MM.1S (cell line): ENCODE results near the gene CNKSR3.

ENCODE experiments used
- DNase-seq: peaks from one replicate; pipeline ENCODE4 v3.0.0-alpha.2; 2015
- H2AFZ ChIP-seq: fragments of 300-600 bp; sonication (generic); 2 replicates; pipeline ENCODE4 v1.6.0; 2016; ENCODE audit warnings: antibody characterized with exemption, low read length
- H3F3A ChIP-seq: fragments of 300-600 bp; sonication (generic); 2 replicates; pipeline ENCODE4 v1.6.1; 2016; ENCODE audit warnings: mild to moderate bottlenecking, antibody characterized with exemption, low read length, moderate library complexity, mixed read lengths; ENCODE audit not compliant: insufficient read depth
- H3K27ac ChIP-seq: fragments of 300-600 bp; sonication (generic); 2 replicates; pipeline ENCODE4 v1.5.1; 2016; ENCODE audit warnings: mild to moderate bottlenecking, low read length
- H3K27me3 ChIP-seq: fragments of 300-600 bp; sonication (generic); replicated peaks from 2 replicates; pipeline ENCODE4 v1.6.0; 2016; ENCODE audit warnings: low read length; ENCODE audit not compliant: insufficient read depth
- H3K36me3 ChIP-seq: fragments of 300-600 bp; sonication (generic); replicated peaks from 2 replicates; pipeline ENCODE4 v1.6.1; 2016; ENCODE audit warnings: mild to moderate bottlenecking, low read length, mixed read lengths; ENCODE audit not compliant: insufficient read depth
- H3K4me1 ChIP-seq: fragments of 300-600 bp; sonication (generic); 2 replicates; pipeline ENCODE4 v1.6.1; 2016; ENCODE audit warnings: low read length, mixed read lengths
- H3K4me2 ChIP-seq: fragments of 300-600 bp; sonication (generic); 2 replicates; pipeline ENCODE4 v1.6.0; 2016; ENCODE audit warnings: low read depth, low read length
- H3K4me3 ChIP-seq: fragments of 300-600 bp; sonication (generic); 2 replicates; pipeline ENCODE4 v1.5.1; 2016; ENCODE audit warnings: low read length, mixed read lengths
- H3K79me2 ChIP-seq: fragments of 300-600 bp; sonication (generic); 2 replicates; pipeline ENCODE4 v1.6.1; 2016; ENCODE audit warnings: mixed run types, low read length, mixed read lengths
- H3K9ac ChIP-seq: fragments of 300-600 bp; sonication (generic); 2 replicates; pipeline ENCODE4 v1.6.1; 2016; ENCODE audit warnings: low read length, mixed read lengths
- H3K9me2 ChIP-seq: fragments of 300-600 bp; sonication (generic); replicated peaks from 2 replicates; pipeline ENCODE4 v1.6.1; 2016; ENCODE audit warnings: mild to moderate bottlenecking, low read length, mixed read lengths; ENCODE audit not compliant: insufficient read depth
- H3K9me3 ChIP-seq: fragments of 300-600 bp; sonication (generic); replicated peaks from 2 replicates; pipeline ENCODE4 v1.6.1; 2016; ENCODE audit warnings: mild to moderate bottlenecking, low read length, mixed read lengths; ENCODE audit not compliant: insufficient read depth
- H4K20me1 ChIP-seq: fragments of 300-600 bp; sonication (generic); 2 replicates; pipeline ENCODE4 v1.6.1; 2016; ENCODE audit warnings: mild to moderate bottlenecking, low read length, moderate library complexity, mixed read lengths; ENCODE audit not compliant: insufficient read depth
- CTCF ChIP-seq: fragments of 300-600 bp; sonication (generic); IDR thresholded peaks from 2 replicates; pipeline ENCODE4 v1.5.1; 2016; ENCODE audit warnings: antibody characterized with exemption, low read length, mixed read lengths
- EZH2 ChIP-seq: fragments of 300-600 bp; sonication (generic); optimal IDR thresholded peaks from 2 replicates; pipeline ENCODE3; 2017; ENCODE audit warnings: low read depth, mild to moderate bottlenecking, antibody characterized with exemption, low read length, mixed read lengths
- EZH2phosphoT487 ChIP-seq: fragments of 300-600 bp; sonication (generic); IDR thresholded peaks from 2 replicates; pipeline ENCODE4 v1.6.1; 2018; ENCODE audit warnings: antibody characterized with exemption, low read length

CNKSR3 gene

GRCh38 chr6:154537511-154538325 lies 27.2 kb upstream of the CNKSR3 start:
- no peaks in the 10 kb centered on the region for H4K20me1 ChIP-seq
- no peak overlapping the region for H3K4me3 ChIP-seq
- no peaks in the 10 kb centered on the region for H3K79me2 ChIP-seq
- no peaks in the 10 kb centered on the region for H3K36me3 ChIP-seq
- H3K4me2 ChIP-seq, result no peak overlapping the region
- TF ChIP-seq EZH2 (no peak), CTCF (no peak), EZH2phosphoT487 (no peak)
- H3K9me3 ChIP-seq, result no peaks in the 10 kb centered on the region
- no peaks in the 10 kb centered on the region for H3K27me3 ChIP-seq
- no peaks in the 10 kb centered on the region for H3K9me2 ChIP-seq
- H3K9ac ChIP-seq, result no peak overlapping the region
- H3F3A ChIP-seq, result no peaks in the 10 kb centered on the region
- H3K4me1 ChIP-seq, result no peaks in the 10 kb centered on the region
- H3K27ac ChIP-seq, result no peak overlapping the region
- no peak for DNase-seq
- H2AFZ ChIP-seq, result no peak overlapping the region

DNA sequence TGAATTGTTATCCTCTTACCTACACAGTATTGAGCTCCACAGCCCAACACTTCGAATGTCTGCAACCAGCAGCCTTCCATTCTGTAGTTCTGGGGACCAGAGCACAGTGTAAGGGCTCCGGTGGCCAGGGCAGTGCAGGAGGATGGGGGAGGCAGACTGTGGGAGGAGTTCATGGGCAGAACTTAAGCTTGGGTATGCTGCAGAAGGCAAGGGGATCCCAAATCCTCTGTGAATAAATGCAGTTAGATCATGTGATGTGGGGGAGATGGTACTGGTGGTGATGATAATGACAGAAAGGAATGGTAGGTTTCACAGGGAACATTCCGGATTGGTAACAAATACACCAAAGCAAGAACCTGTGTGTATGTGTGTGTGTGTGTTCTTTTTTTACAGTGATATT lies 26.5 kb upstream of the CNKSR3 start:
- no peaks in the 10 kb centered on the region for H3K9me3 ChIP-seq
- no peak for TF ChIP-seq EZH2phosphoT487
- no peak for TF ChIP-seq EZH2
- TF ChIP-seq CTCF, result no peak

DNA sequence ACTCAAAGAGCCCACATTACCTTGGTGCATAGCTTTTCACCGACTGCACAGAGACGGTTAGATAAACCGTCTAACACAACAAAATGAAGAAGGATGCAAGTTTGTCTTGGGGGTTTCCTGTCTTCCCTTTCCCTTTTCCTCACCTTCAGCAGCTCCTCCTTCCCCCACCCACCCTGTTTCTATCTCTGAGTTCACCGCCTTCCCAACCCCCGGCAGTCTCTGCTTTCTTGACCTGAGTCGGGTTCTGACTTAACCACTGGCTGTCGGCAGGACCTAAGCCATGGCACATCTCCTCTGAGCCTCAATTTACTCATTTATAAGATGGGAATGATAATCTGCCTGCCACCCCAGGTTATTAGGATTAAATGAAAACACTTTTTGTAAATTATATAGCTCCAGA lies 25.8 kb upstream of the CNKSR3 start:
- Histone ChIP-seq H3K9ac (no peak overlapping the region), H3K27me3 (no peaks in the 10 kb centered on the region), H2AFZ (no peak overlapping the region), H3K36me3 (no peaks in the 10 kb centered on the region), H3K4me3 (no peak overlapping the region), H3K4me1 (no peaks in the 10 kb centered on the region), H3K79me2 (no peaks in the 10 kb centered on the region), H3K9me2 (no peaks in the 10 kb centered on the region), H3K4me2 (no peak overlapping the region), H3K27ac (no peak overlapping the region), H3K9me3 (no peaks in the 10 kb centered on the region), H3F3A (no peaks in the 10 kb centered on the region), H4K20me1 (no peaks in the 10 kb centered on the region)
- DNase-seq, result no peak
- TF ChIP-seq EZH2 (no peak), EZH2phosphoT487 (no peak), CTCF (no peak)

More for the DNA sequence above, 26.5 kb upstream of the CNKSR3 start:
- Histone ChIP-seq H3K36me3 (no peaks in the 10 kb centered on the region), H3F3A (no peaks in the 10 kb centered on the region), H3K4me1 (no peaks in the 10 kb centered on the region), H3K9ac (no peak overlapping the region), H3K79me2 (no peaks in the 10 kb centered on the region), H4K20me1 (no peaks in the 10 kb centered on the region), H3K4me2 (no peak overlapping the region), H3K27me3 (no peaks in the 10 kb centered on the region), H3K9me2 (no peaks in the 10 kb centered on the region), H3K4me3 (no peak overlapping the region), H3K27ac (no peak overlapping the region), H2AFZ (no peak overlapping the region)
- DNase-seq, result no peak
